GM23338 (cell line): ENCODE results near the gene NPHP3.

Source experiments
- CREB1 ChIP-seq: fragments of 250-450 bp; sonication (Bioruptor Pico); IDR thresholded peaks from 2 replicates; pipeline ENCODE4 v1.5.0; 2020; ENCODE audit warnings: low read depth, mild to moderate bottlenecking, moderate library complexity
- CTCF ChIP-seq, 2 experiments: fragments of 200-600 bp in 1 of 2; sonication (generic) in 1 of 2; conservative IDR thresholded peaks; 2 replicates each; pipeline versions ENCODE4 v1.5.1 to v1.6.1; 2016 to 2017; ENCODE audit warnings: antibody characterized with exemption in 2 of 2, low read depth in 2 of 2, mild to moderate bottlenecking in 2 of 2, moderate library complexity in 1 of 2
- ETS1 ChIP-seq: IDR thresholded peaks from 2 replicates; pipeline ENCODE4 v1.6.1; 2016; ENCODE audit warnings: antibody characterized with exemption
- EZH2 ChIP-seq: fragments of 200-600 bp; sonication (generic); IDR thresholded peaks from one replicate; pipeline ENCODE4 v1.8.0; 2017; ENCODE audit warnings: antibody characterized with exemption, mild to moderate bottlenecking, low read depth; ENCODE audit not compliant: unreplicated experiment
- EZH2phosphoT487 ChIP-seq: fragments of 200-600 bp; sonication (generic); IDR thresholded peaks from one replicate; pipeline ENCODE4 v1.8.1; 2018; ENCODE audit warnings: antibody characterized with exemption; ENCODE audit not compliant: unreplicated experiment
- JUNB ChIP-seq: IDR thresholded peaks from one replicate; pipeline ENCODE4 v1.6.1; 2016; ENCODE audit warnings: antibody characterized with exemption; ENCODE audit not compliant: unreplicated experiment
- POLR2AphosphoS5 ChIP-seq: IDR thresholded peaks from 2 replicates; pipeline ENCODE4 v1.6.1; 2016; ENCODE audit warnings: antibody characterized with exemption, low read depth
- REST ChIP-seq: IDR thresholded peaks from one replicate; pipeline ENCODE4 v1.6.1; 2018; ENCODE audit warnings: antibody characterized with exemption; ENCODE audit not compliant: unreplicated experiment
- ZNF331 ChIP-seq: fragments of 250-450 bp; sonication (Bioruptor Pico); IDR thresholded peaks from 2 replicates; pipeline ENCODE4 v1.5.0; 2020; ENCODE audit warnings: low read depth, mild to moderate bottlenecking, moderate library complexity

GRCh38 chr3:132638706-132639105 lies 83.5 kb downstream of the NPHP3 start:
- TF ChIP-seq CTCF (conservative IDR thresholded peaks at IDR 0.05; ENCODE audit: low read depth in 2 of 2) = no peak
- TF ChIP-seq EZH2 = no peak
- no peak for TF ChIP-seq CREB1 (CRISPR knock-in tag)
- no peak for TF ChIP-seq REST
- no peak for TF ChIP-seq EZH2phosphoT487
- no peak for TF ChIP-seq POLR2AphosphoS5
- TF ChIP-seq JUNB = no peak
- no peak for TF ChIP-seq ETS1
- no peak for TF ChIP-seq ZNF331 (CRISPR knock-in tag)
